PFSK-1 (cell line): Measurements from ENCODE around the gene CYBA.

Source experiments
- POLR2AphosphoS5 ChIP-seq: IDR thresholded peaks from 2 replicates; pipeline ENCODE4 v1.6.1; 2012; ENCODE audit warnings: low read depth, mild to moderate bottlenecking, control low read depth, low read length, moderate library complexity
- TAF1 ChIP-seq: IDR thresholded peaks from 2 replicates; pipeline ENCODE4 v1.6.1; 2012; ENCODE audit warnings: low read length, control low read depth, borderline replicate concordance; ENCODE audit not compliant: insufficient read depth
- TF ChIP-seq, protein P1 (sequence below), 2 experiments: IDR thresholded peaks; 2 replicates each; pipeline versions ENCODE4 v1.6.1 to v1.8.0; 2011 to 2012; ENCODE audit warnings: low read depth in 2 of 2, low read length in 2 of 2, control low read depth in 1 of 2, inconsistent platforms in 1 of 2, mild to moderate bottlenecking in 1 of 2, moderate library complexity in 1 of 2; ENCODE audit not compliant: insufficient read depth in 1 of 2

DNA sequence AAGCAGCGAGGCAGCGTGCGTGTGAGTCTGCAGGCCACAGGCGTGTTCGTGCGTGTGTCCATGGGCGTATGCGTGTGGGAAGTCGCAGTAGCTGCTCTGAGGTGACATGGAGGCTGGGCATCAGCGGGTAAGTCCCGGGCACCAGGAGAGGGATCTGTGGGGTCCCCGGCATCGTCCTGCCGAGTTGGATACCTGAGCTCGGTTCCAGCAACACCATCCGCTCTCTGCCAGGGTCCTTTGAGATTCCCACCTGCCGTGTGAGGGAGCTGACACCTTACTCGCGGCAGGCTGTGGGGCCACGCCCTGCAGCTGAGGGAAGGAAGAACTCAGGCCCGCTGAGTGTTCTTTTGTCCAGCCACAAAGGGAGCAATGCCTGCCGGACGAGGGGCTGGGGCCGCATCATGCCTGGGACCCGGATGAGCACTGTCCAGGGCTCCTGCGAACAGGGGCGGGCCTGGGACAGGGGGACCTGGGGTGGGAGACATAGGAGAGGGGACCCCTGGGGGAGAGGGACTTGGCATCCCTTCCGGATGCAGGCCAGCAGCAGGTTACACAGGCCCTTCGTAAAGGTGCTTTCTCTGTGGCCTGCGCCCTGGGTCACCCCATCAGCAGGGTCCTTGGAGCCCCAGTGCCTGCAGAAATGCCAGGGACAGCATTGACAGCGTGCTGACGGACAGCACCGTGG is 40.4 kb upstream of the CYBA start:
- TF ChIP-seq TAF1 (no peak), POLR2AphosphoS5 (no peak)
- TF ChIP-seq, protein P1, sequence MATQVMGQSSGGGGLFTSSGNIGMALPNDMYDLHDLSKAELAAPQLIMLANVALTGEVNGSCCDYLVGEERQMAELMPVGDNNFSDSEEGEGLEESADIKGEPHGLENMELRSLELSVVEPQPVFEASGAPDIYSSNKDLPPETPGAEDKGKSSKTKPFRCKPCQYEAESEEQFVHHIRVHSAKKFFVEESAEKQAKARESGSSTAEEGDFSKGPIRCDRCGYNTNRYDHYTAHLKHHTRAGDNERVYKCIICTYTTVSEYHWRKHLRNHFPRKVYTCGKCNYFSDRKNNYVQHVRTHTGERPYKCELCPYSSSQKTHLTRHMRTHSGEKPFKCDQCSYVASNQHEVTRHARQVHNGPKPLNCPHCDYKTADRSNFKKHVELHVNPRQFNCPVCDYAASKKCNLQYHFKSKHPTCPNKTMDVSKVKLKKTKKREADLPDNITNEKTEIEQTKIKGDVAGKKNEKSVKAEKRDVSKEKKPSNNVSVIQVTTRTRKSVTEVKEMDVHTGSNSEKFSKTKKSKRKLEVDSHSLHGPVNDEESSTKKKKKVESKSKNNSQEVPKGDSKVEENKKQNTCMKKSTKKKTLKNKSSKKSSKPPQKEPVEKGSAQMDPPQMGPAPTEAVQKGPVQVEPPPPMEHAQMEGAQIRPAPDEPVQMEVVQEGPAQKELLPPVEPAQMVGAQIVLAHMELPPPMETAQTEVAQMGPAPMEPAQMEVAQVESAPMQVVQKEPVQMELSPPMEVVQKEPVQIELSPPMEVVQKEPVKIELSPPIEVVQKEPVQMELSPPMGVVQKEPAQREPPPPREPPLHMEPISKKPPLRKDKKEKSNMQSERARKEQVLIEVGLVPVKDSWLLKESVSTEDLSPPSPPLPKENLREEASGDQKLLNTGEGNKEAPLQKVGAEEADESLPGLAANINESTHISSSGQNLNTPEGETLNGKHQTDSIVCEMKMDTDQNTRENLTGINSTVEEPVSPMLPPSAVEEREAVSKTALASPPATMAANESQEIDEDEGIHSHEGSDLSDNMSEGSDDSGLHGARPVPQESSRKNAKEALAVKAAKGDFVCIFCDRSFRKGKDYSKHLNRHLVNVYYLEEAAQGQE (IDR thresholded peaks at IDR 0.05; ENCODE audit: insufficient read depth in 1 of 2, low read depth in 2 of 2, low read length in 2 of 2) = no peak
